H9 (cell line): ENCODE results near the gene CHDH. TPM values are rescaled to one million over a fixed set of nuclear protein-coding genes. Genes with fewer than 3 reads are reported as not detected.

Experiments used
- DNase-seq: peaks from one replicate; pipeline ENCODE4 v3.0.0-alpha.2; 2017
- H2AFZ ChIP-seq: one replicate; pipeline ENCODE4 v1.6.1; 2013; ENCODE audit warnings: mild to moderate bottlenecking, low read length, control low read depth, moderate library complexity
- H2AK5ac ChIP-seq: 2 replicates; pipeline ENCODE4 v1.6.1; 2013; ENCODE audit warnings: low read length, control low read depth, mixed read lengths; ENCODE audit not compliant: insufficient read length
- H2BK120ac ChIP-seq: one replicate; pipeline ENCODE4 v1.6.1; 2013; ENCODE audit warnings: low read depth, mild to moderate bottlenecking, low read length, control low read depth, inconsistent platforms; ENCODE audit not compliant: poor library complexity, severe bottlenecking
- H2BK12ac ChIP-seq: 2 replicates; pipeline ENCODE4 v1.6.1; 2013; ENCODE audit warnings: low read length, control low read depth, mixed read lengths, low read depth; ENCODE audit not compliant: insufficient read length
- H2BK15ac ChIP-seq: 2 replicates; pipeline ENCODE4 v1.6.1; 2013; ENCODE audit warnings: low read depth, low read length, control low read depth
- H2BK20ac ChIP-seq: one replicate; pipeline ENCODE4 v1.6.1; 2013; ENCODE audit warnings: low read depth, mild to moderate bottlenecking, low read length, control low read depth, inconsistent platforms; ENCODE audit not compliant: poor library complexity, severe bottlenecking
- H2BK5ac ChIP-seq: 2 replicates; pipeline ENCODE4 v1.6.1; 2013; ENCODE audit warnings: low read length, control low read depth, mixed read lengths; ENCODE audit not compliant: insufficient read length
- H3K14ac ChIP-seq: 2 replicates; pipeline ENCODE4 v1.6.1; 2013; ENCODE audit warnings: low read length, control low read depth; ENCODE audit not compliant: insufficient read depth
- H3K18ac ChIP-seq: 2 replicates; pipeline ENCODE4 v1.6.1; 2013; ENCODE audit warnings: low read depth, mild to moderate bottlenecking, mixed read lengths, low read length, control low read depth; ENCODE audit not compliant: insufficient read length
- H3K23ac ChIP-seq: 2 replicates; pipeline ENCODE4 v1.6.1; 2013; ENCODE audit warnings: low read length, control low read depth, mixed read lengths, low read depth; ENCODE audit not compliant: insufficient read length
- H3K23me2 ChIP-seq: 2 replicates; pipeline ENCODE4 v1.6.1; 2013; ENCODE audit warnings: low read depth, mild to moderate bottlenecking, mixed read lengths, low read length, control low read depth; ENCODE audit not compliant: insufficient read length, poor library complexity, severe bottlenecking
- H3K27ac ChIP-seq: 2 replicates; pipeline ENCODE4 v1.5.1; 2013; ENCODE audit warnings: low read length, control low read depth, mixed read lengths, low read depth; ENCODE audit not compliant: insufficient read length
- H3K27me3 ChIP-seq: 2 replicates; pipeline ENCODE4 v1.6.1; 2013; ENCODE audit warnings: low read length, control low read depth, inconsistent platforms; ENCODE audit not compliant: insufficient read depth
- H3K4ac ChIP-seq: 2 replicates; pipeline ENCODE4 v1.6.1; 2013; ENCODE audit warnings: low read depth, mild to moderate bottlenecking, control low read depth, inconsistent platforms, low read length, moderate library complexity
- H3K4me1 ChIP-seq: 2 replicates; pipeline ENCODE4 v1.6.1; 2013; ENCODE audit warnings: low read length, control low read depth, inconsistent platforms; ENCODE audit not compliant: insufficient read depth
- H3K4me2 ChIP-seq: 2 replicates; pipeline ENCODE4 v1.6.1; 2013; ENCODE audit warnings: low read length, control low read depth, mixed read lengths; ENCODE audit not compliant: insufficient read length, insufficient read depth
- H3K56ac ChIP-seq: 2 replicates; pipeline ENCODE4 v1.6.1; 2013; ENCODE audit warnings: low read depth, mild to moderate bottlenecking, mixed read lengths, low read length, control low read depth; ENCODE audit not compliant: insufficient read length
- H3K79me1 ChIP-seq: 2 replicates; pipeline ENCODE4 v1.6.1; 2013; ENCODE audit warnings: low read depth, mild to moderate bottlenecking, moderate library complexity, low read length, control low read depth, inconsistent platforms; ENCODE audit not compliant: insufficient read depth, poor library complexity, severe bottlenecking
- H3K79me2 ChIP-seq: 2 replicates; pipeline ENCODE4 v1.6.1; 2013; ENCODE audit warnings: low read length, control low read depth, inconsistent platforms; ENCODE audit not compliant: insufficient read depth
- H3K9ac ChIP-seq: 2 replicates; pipeline ENCODE4 v1.6.1; 2013; ENCODE audit warnings: low read length, control low read depth, mixed read lengths; ENCODE audit not compliant: insufficient read length; ENCODE audit errors: extremely low read depth
- H3K9me3 ChIP-seq: one replicate; pipeline ENCODE4 v1.6.1; 2013; ENCODE audit warnings: low read depth, low read length, inconsistent platforms; ENCODE audit not compliant: control insufficient read depth
- H3T11ph ChIP-seq: one replicate; pipeline ENCODE4 v1.6.1; 2013; ENCODE audit warnings: mild to moderate bottlenecking, low read length, control low read depth, inconsistent platforms
- H4K20me1 ChIP-seq: one replicate; pipeline ENCODE4 v1.6.1; 2013; ENCODE audit not compliant: control insufficient read depth, insufficient read length, insufficient read depth
- H4K5ac ChIP-seq: 2 replicates; pipeline ENCODE4 v1.6.1; 2013; ENCODE audit warnings: low read depth, mild to moderate bottlenecking, mixed read lengths, low read length, control low read depth; ENCODE audit not compliant: insufficient read length
- H4K8ac ChIP-seq: replicated peaks from 2 replicates; pipeline ENCODE4 v1.6.1; 2013; ENCODE audit warnings: low read length, control low read depth, mixed read lengths, low read depth; ENCODE audit not compliant: insufficient read length
- H4K91ac ChIP-seq: 2 replicates; pipeline ENCODE4 v1.6.1; 2013; ENCODE audit warnings: low read depth, mild to moderate bottlenecking, moderate library complexity, mixed read lengths, low read length, control low read depth; ENCODE audit not compliant: insufficient read length
- H3K27ac Mint-ChIP-seq, 3 experiments: 2 replicates in 2 of 3; 3 replicates in 1 of 3; pipeline ENCODE4 v1.8.0; 2020 to 2021; ENCODE audit warnings: mixed read lengths in 3 of 3, mild to moderate bottlenecking in 1 of 3, moderate library complexity in 1 of 3
- H3K27me3 Mint-ChIP-seq: 2 replicates; pipeline ENCODE4 v1.8.0; 2021; ENCODE audit warnings: low read depth, mild to moderate bottlenecking, moderate library complexity, mixed read lengths
- H3K36me3 Mint-ChIP-seq, 3 experiments: 2 replicates in 2 of 3; 3 replicates in 1 of 3; pipeline ENCODE4 v1.8.0; 2020 to 2021; ENCODE audit warnings: low read depth in 3 of 3, mixed read lengths in 3 of 3; ENCODE audit not compliant: insufficient read depth in 1 of 3
- H3K4me1 Mint-ChIP-seq, 2 experiments: 2 replicates each; pipeline ENCODE4 v1.8.0; 2020; ENCODE audit warnings: mixed read lengths in 2 of 2
- H3K4me3 Mint-ChIP-seq, 2 experiments: 2 replicates in 1 of 2; 3 replicates in 1 of 2; pipeline ENCODE4 v1.8.0; 2020 to 2021; ENCODE audit warnings: mild to moderate bottlenecking in 2 of 2, mixed read lengths in 2 of 2, moderate library complexity in 1 of 2
- H3K9me3 Mint-ChIP-seq, 2 experiments: 2 replicates in 1 of 2; 3 replicates in 1 of 2; pipeline ENCODE4 v1.8.0; 2020; ENCODE audit warnings: mild to moderate bottlenecking in 2 of 2, mixed read lengths in 2 of 2, moderate library complexity in 1 of 2
- CTCF ChIP-seq: fragments of 200-600 bp; sonication (generic); conservative IDR thresholded peaks from 3 replicates; pipeline ENCODE4 v1.8.0; 2021; ENCODE audit warnings: antibody characterized with exemption, mild to moderate bottlenecking
- WGBS: extraction: QIAGEN DNeasy Blood & Tissue Kit; methylation state at CpG from one replicate; pipeline ENCODE4 v1.1.7; 2013; ENCODE audit warnings: missing lambda C conversion rate, low lambda C conversion rate, mixed read lengths; ENCODE audit not compliant: insufficient read length; ENCODE audit errors: extremely low coverage; 5-methylcytosine and 5-hydroxymethylcytosine counted together
- total RNA-seq: library from RNA; stranded (reverse); gene quantifications from 2 replicates; pipeline ENCODE4 v1.2.1, GENCODE V29; 2021

The CHDH gene
- total RNA-seq, 1 experiment from 2014 or later: 11.0 TPM

GRCh38 chr3:53790470-53790869 is 55.7 kb downstream of the CHDH start:
- Histone ChIP-seq H3K23ac (no peak overlapping the region), H3T11ph (no peak overlapping the region), H3K14ac (no peak overlapping the region), H2AK5ac (no peak overlapping the region), H3K27me3 (no peaks in the 10 kb centered on the region), H2BK15ac (no peak overlapping the region), H4K91ac (no peak overlapping the region), H3K4ac (no peak overlapping the region), H2BK20ac (no peak overlapping the region), H3K18ac (no peak overlapping the region), H3K23me2 (no peaks in the 10 kb centered on the region), H4K8ac (no peak overlapping the region), H3K79me2 (no peaks in the 10 kb centered on the region), H3K27ac (no peak overlapping the region), H3K9ac (no peak overlapping the region), H3K56ac (no peak overlapping the region), H2AFZ (no peak overlapping the region), H2BK12ac (no peak overlapping the region), H2BK120ac (no peak overlapping the region), H3K4me2 (no peak overlapping the region), H4K20me1 (no peaks in the 10 kb centered on the region), H3K4me1 (no peaks in the 10 kb centered on the region), H4K5ac (no peak overlapping the region), H2BK5ac (no peak overlapping the region), H3K79me1 (no peaks in the 10 kb centered on the region), H3K9me3 (no peaks in the 10 kb centered on the region)
- DNase-seq: no peak
- H3K4me3 Mint-ChIP-seq: no peak overlapping the region
- H3K27ac Mint-ChIP-seq: no peak overlapping the region
- no CpG with 5 or more reads among the region's 5 CpGs for WGBS
- no peaks in the 10 kb centered on the region for H3K36me3 Mint-ChIP-seq
- H3K4me1 Mint-ChIP-seq: peaks cover 20 to 26% of the 10 kb centered on the region in 2 experiments
- H3K9me3 Mint-ChIP-seq: no peaks in the 10 kb centered on the region
- TF ChIP-seq CTCF: no peak
- no peaks in the 10 kb centered on the region for H3K27me3 Mint-ChIP-seq
